ENCODE measurements around the gene PODN.

Gene PODN

DNA sequence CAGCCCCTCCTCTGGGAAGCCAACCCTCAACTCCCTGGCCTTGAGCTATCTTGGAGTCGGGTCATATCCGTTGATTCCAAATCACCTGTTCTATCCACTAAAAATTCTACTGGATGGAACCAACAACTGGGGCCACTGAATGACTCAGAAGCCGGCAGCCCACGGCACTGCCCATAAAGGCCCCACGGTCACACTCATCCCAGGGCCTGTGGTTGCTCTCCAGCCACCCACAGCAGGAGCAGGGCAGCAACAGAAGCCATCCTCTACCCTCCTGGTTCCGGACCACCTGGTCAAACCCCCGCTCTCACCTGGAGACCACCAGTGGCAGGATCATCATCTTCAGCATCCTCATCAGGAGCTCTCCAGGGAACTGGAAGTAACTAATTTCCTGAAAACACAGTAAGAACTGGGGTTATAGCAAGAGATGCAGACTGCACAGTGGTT is 72.1 kb downstream of the PODN start:
- H3K9ac ChIP-seq (ENCODE audit: low read depth, low read length) = no peak overlapping the region
- no peaks in the 10 kb centered on the region for H3K36me3 ChIP-seq (ENCODE audit: control insufficient read depth, insufficient read depth, low read length)
- H3K4me3 ChIP-seq (ENCODE audit: low read depth, low read length) = no peak overlapping the region
- H3K4me1 ChIP-seq (ENCODE audit: control insufficient read depth, insufficient read depth, low read length) = no peaks in the 10 kb centered on the region
- peaks cover 7% of the 10 kb centered on the region for H3K9me3 ChIP-seq (ENCODE audit: control insufficient read depth, insufficient read depth, low read length)
- no peaks in the 10 kb centered on the region for H3K27me3 ChIP-seq (ENCODE audit: control insufficient read depth, insufficient read depth, low read length)

All from iPS-15b (cell line).